Neuron (in vitro differentiated cells): ENCODE data around the gene AOPEP.
"Not testable (repeated sequence)": the region's sequence is repeated elsewhere in the genome, so short reads cannot be mapped to it uniquely, and the experiment has no call there.

Experiments
- H2AFZ ChIP-seq: one replicate; pipeline ENCODE4 v1.6.1; 2013; ENCODE audit warnings: low read depth, mild to moderate bottlenecking, inconsistent platforms, low read length, moderate library complexity
- H3K27me3 ChIP-seq: one replicate; pipeline ENCODE4 v1.6.1; 2013; ENCODE audit warnings: low read length; ENCODE audit not compliant: insufficient read depth
- H3K36me3 ChIP-seq: one replicate; pipeline ENCODE4 v1.6.1; 2013; ENCODE audit warnings: low read length; ENCODE audit not compliant: insufficient read depth
- H3K4me1 ChIP-seq: one replicate; pipeline ENCODE4 v1.6.1; 2013; ENCODE audit warnings: low read length; ENCODE audit not compliant: insufficient read depth
- H3K4me3 ChIP-seq: 2 replicates; pipeline ENCODE4 v1.5.1; 2013; ENCODE audit warnings: mild to moderate bottlenecking, low read length, moderate library complexity
- H3K9me3 ChIP-seq: one replicate; pipeline ENCODE4 v1.6.1; 2013; ENCODE audit warnings: low read length

The AOPEP gene

DNA sequence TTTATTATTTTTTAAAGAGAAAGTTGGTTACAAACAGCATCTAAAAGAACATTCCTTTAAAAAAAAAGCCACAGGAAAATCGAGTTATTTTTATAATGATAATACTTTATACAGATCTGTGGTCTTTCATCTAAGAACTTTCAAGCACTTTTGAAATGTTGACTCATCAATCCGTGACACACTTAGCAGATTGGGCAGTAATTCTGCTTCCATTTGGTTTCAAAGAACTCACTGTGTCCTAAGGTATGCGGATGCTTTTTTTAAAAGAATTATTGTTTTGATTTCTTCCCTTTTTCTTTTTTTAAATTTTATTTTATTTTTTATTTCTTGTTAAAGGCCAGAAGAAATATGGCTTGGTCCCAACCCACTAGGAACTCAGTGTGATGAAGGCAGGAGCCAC lies 147.8 kb downstream of the AOPEP start:
- no peak overlapping the region for H3K4me3 ChIP-seq
- H2AFZ ChIP-seq: no peak overlapping the region
- no peaks in the 10 kb centered on the region for H3K4me1 ChIP-seq
- no peaks in the 10 kb centered on the region for H3K36me3 ChIP-seq
- no peaks in the 10 kb centered on the region for H3K9me3 ChIP-seq
- no peaks in the 10 kb centered on the region for H3K27me3 ChIP-seq

DNA sequence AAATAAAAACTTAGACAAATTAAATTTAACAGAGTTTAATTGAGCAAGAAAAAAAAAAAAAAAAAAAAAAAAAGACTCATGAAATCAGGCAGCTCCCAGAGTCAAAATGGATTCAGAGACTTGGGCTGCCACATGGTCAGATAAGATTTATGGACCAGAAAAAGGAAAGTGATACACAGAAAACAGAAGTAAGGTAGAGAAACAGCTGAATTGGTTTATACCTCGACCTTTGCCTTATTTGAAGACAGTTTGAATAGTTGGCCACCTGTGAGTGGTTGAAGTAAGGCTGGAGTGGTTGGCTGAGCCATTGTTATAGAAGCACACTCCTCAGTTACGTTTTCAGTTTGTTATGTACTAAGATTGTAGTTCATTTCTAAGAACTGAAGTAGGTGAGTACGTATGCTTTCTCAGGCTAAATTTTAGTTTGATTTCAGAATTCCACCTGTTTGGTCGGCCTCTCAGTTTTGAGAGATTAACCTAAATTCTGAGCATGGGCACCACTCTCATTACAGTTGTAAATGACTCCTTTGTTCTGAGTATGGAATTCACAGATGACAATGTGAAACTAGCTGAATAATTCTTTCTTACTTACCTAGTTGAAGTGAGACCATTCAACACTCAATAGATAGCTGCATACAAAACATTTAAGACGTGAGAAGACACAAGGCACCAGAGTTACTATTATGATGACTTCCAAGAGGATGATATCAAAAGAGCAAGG lies 149.0 kb downstream of the AOPEP start:
- no peak overlapping the region for H2AFZ ChIP-seq
- no peaks in the 10 kb centered on the region for H3K4me1 ChIP-seq
- no peak overlapping the region for H3K4me3 ChIP-seq
- H3K27me3 ChIP-seq: no peaks in the 10 kb centered on the region
- no peaks in the 10 kb centered on the region for H3K9me3 ChIP-seq
- H3K36me3 ChIP-seq: no peaks in the 10 kb centered on the region

DNA sequence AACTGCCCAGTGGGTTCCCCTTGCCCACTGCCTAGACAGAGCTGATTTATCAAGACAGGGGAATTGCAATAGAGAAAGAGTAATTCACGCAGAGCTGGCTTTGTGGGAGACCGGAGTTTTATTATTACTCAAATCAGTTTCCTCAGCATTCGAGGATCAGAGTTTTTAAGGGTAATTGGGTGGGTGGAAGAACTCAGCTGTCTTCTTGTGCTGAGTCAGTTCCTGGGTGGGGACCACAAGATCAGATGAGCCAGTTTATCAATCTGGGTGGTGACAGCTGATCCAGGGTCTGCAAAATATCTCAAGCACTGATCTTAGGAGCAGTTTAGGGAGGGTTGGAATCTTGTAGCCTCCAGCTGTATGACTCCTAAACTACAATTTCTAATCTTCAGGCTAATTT lies 152.3 kb downstream of the AOPEP start:
- H3K9me3 ChIP-seq, H3K27me3 ChIP-seq, H3K4me1 ChIP-seq, H3K36me3 ChIP-seq, H2AFZ ChIP-seq, H3K4me3 ChIP-seq: not testable (repeated sequence)

DNA sequence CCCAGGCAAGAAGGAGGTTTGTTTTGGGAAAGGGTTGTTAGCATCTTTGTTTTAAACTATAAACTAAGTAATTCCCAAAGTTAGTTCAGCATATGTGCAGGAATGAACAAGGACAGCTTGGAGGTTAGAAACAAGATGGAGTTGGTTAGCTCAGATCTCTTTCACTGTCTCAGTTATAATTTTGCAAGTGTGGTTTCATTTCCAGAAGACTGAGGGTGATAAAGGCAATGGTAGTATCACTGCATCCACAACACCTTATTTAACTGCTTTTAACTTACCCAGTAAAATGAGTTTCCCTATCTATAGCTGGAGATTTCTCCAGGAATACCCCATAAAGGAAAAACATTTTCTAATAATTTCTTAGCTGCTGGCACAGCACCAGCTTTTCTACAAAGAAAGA lies 152.7 kb downstream of the AOPEP start:
- Histone ChIP-seq H3K27me3 (no peaks in the 10 kb centered on the region), H3K4me1 (no peaks in the 10 kb centered on the region), H3K36me3 (no peaks in the 10 kb centered on the region), H3K9me3 (no peaks in the 10 kb centered on the region), H2AFZ (no peak overlapping the region), H3K4me3 (no peak overlapping the region)

DNA sequence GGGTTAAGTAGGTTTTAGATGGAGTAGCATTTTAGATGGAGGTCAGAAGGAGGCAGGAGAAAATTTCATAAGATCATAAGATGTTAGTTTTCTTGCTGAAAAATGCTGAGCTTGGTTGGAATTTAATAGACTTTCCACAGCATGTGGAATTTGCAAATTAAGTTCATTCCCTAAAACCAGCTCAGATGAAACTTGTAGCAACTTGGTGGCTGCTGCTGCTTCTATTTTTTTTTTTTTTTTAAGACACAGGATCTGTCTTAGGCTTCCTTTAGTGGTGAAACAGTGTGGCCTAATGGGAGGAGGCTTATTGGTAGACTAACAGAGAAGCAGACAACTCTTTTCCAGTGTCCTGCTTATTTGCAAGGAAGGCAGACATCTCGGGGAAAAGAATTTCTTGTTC lies 154.5 kb downstream of the AOPEP start:
- H2AFZ ChIP-seq: no peak overlapping the region
- H3K4me1 ChIP-seq: peaks cover 3% of the 10 kb centered on the region
- H3K36me3 ChIP-seq: no peaks in the 10 kb centered on the region
- no peaks in the 10 kb centered on the region for H3K27me3 ChIP-seq
- no peak overlapping the region for H3K4me3 ChIP-seq
- no peaks in the 10 kb centered on the region for H3K9me3 ChIP-seq

DNA sequence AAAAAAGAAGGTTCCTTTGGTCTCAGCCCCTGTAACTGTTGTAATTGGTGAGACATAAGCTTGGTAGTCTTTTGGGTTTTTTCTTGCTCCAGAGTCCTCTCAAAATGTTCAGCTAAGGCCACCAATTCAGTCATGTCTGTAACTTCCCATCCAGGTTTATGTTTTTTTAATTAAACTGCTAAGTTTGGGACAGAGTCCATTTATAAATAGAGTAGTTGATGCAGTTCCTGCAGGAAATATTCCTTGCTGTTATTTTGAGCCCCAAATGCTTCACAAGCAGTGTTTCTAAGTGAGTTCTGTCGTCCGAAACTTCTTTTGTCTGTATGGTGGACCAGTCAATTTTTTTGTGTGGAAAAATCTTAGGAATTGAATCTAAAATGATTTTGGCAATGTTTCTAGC lies 155.0 kb downstream of the AOPEP start:
- Histone ChIP-seq H3K27me3 (no peaks in the 10 kb centered on the region), H3K36me3 (no peaks in the 10 kb centered on the region), H3K4me1 (peaks cover 3% of the 10 kb centered on the region), H3K4me3 (no peak overlapping the region), H3K9me3 (no peaks in the 10 kb centered on the region), H2AFZ (no peak overlapping the region)

DNA sequence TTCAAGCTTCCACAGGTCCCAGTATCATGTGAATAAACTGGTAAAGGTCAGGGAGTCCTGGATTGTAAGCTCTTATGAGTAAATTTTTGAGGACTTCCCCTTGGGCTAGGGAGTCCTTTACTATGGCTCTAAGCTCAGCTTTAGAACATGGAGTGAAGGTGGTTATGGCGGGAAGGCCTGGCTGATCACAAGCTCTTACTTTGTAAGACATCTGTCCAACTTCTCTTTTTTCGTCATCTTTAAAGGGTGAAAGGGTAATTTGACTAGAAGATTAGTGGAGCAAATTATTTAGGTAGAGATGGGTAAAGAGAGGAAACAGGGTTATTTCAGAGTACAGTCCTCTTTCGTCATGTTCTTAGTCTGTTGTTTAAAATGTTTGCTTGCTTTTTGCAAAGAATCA lies 155.4 kb downstream of the AOPEP start:
- no peaks in the 10 kb centered on the region for H3K27me3 ChIP-seq
- no peak overlapping the region for H3K4me3 ChIP-seq
- H3K36me3 ChIP-seq: no peaks in the 10 kb centered on the region
- H3K4me1 ChIP-seq: peaks cover 3% of the 10 kb centered on the region
- H2AFZ ChIP-seq: no peak overlapping the region
- H3K9me3 ChIP-seq: no peaks in the 10 kb centered on the region

DNA sequence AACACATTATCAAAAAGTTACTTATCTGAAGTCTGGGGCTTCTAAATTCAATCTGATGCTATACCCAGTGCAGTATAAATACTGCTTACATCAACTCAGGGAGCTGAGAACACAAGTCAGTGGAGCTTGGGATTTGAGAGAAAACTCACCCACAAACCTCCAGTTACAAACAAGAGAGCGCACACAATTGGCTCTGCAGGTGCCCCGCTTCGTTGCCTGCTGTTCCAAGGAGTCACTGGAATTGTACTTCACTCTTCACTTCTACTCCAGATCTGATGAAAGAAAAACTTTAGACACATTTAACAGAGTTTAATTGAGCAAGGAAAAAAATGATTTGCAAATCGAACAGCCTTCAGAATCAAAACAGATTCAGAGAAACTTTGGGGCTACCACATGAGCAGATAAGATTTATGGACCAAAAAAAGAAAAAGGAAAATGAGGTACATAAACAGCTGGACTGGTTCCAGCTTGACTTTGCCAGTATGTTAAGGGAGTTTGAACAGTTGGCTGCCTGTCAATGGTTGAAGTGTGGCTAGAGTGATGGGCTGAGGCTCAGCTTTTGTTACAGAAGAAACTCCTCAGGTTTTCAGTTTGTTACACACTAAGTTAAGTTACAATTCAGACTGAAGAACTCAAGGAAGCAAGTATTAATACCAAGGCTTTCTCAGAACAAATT lies 156.6 kb downstream of the AOPEP start:
- H3K4me3 ChIP-seq: no peak overlapping the region
- H2AFZ ChIP-seq: no peak overlapping the region
- H3K9me3 ChIP-seq: no peaks in the 10 kb centered on the region
- peaks cover 3% of the 10 kb centered on the region for H3K4me1 ChIP-seq
- no peaks in the 10 kb centered on the region for H3K27me3 ChIP-seq
- H3K36me3 ChIP-seq: no peaks in the 10 kb centered on the region

DNA sequence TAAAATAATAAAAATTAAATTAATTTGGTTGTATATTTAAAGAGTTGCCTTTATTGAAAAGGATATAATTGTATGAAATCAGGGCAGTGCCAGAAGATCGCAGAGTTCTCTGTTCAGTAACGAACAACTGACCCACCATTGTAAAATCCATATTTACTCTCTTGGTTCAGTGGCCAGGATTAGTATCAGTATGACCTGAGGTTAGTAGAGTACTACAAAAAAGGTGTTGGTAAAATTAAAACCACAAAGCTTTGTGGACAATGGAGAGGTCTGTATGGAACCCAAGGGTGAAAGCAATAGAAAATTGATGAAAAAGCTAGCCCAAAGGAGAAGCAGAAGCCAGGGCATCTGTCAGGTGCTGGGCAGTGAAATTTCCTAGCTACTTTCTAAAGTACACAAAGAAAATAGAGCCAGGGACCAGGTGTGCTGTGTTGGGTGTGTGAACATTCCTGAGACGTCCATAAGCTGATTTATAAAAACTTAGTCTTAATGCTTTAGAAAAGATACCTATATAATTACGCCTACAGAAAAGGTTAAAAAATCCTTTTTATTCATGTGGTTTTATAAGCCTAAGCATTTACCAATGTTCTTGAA lies 159.5 kb downstream of the AOPEP start:
- Histone ChIP-seq H2AFZ (no peak overlapping the region), H3K9me3 (peaks cover 2% of the 10 kb centered on the region), H3K27me3 (no peaks in the 10 kb centered on the region), H3K4me1 (peaks cover 3% of the 10 kb centered on the region), H3K4me3 (no peak overlapping the region), H3K36me3 (no peaks in the 10 kb centered on the region)

DNA sequence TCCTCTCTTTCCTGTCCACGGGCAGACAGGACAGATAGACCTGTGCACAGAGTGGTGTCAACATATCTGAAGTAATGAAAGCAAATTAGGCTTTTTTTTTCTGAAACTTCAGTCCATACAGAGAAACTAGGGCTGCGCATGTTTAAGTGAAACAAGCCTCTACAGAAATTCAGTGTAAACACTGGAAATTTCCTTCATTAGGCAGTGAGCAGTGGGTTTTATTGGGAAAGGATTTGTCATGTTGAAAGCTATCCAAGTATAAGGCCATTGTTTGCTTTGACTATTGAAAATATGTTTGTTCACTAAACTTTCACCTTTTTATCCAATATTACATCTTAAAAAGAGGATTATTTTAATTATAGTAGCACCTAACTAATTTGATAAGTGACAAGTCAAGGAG lies 161.2 kb downstream of the AOPEP start:
- no peaks in the 10 kb centered on the region for H3K27me3 ChIP-seq
- H2AFZ ChIP-seq: no peak overlapping the region

DNA sequence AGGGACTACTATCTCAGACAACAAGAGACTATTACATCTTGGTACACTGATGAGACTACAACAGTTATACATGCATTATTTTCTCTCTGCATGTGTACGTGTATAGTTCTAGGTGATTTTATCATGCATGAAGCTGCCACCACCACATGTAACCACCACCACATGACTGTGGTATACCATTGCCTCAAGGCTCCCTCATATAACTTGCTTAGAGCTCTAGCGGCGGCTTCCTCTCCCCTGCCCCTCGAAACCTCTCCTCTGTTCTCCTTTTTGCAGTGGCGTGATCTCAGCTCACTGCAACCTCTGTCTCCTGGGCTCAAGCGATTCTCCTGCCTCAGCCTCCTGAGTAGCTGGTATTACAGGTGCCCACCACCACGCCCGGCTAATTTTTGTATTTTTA lies 162.3 kb downstream of the AOPEP start:
- no peaks in the 10 kb centered on the region for H3K27me3 ChIP-seq
- peaks cover 2% of the 10 kb centered on the region for H3K9me3 ChIP-seq
- H3K4me3 ChIP-seq: no peak overlapping the region
- no peaks in the 10 kb centered on the region for H3K36me3 ChIP-seq
- H2AFZ ChIP-seq: no peak overlapping the region
- peaks cover 3% of the 10 kb centered on the region for H3K4me1 ChIP-seq

More for the DNA sequence above, 161.2 kb downstream of the AOPEP start:
- Histone ChIP-seq H3K4me1 (peaks cover 3% of the 10 kb centered on the region), H3K36me3 (no peaks in the 10 kb centered on the region), H3K4me3 (no peak overlapping the region), H3K9me3 (peaks cover 2% of the 10 kb centered on the region)

DNA sequence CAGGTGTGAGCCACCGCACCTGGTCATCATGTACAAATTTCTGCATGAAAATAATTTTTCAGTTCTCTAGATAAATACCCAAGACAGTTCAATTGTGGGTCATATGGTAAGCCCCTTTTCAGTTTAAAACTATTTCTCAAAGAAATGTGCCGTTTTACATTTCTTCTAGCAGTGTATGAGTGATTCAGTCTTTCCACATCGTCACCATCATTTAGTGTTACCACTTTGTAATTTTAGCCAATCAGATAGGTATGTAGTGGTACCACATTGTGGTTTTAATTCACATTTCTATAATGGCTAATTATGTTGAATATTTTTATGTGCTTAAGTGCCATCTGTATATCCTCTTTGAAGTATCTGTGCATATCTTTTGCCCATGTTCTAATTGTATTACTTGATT lies 163.1 kb downstream of the AOPEP start:
- Histone ChIP-seq H3K36me3 (no peaks in the 10 kb centered on the region), H3K4me3 (no peak overlapping the region), H3K9me3 (peaks cover 2% of the 10 kb centered on the region), H3K4me1 (peaks cover 3% of the 10 kb centered on the region), H2AFZ (no peak overlapping the region), H3K27me3 (no peaks in the 10 kb centered on the region)

DNA sequence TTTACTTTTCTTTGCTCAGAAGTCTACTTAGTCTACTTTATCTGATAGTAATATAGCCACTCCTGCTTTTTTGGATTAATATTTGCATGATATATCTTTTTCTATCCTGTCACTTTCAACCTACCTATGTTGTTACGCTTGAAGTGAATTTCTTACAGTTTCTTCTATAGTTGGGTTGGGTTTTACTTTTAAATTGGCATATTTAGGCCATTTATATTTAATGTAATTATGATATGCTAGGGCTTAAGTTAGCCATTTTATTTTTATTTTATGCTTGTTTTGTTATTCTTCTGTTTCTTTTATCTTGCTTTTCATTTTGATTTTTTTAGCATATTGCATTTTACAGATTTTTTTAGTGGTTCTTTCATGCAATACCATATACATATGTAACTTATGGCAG lies 164.7 kb downstream of the AOPEP start:
- no peaks in the 10 kb centered on the region for H3K36me3 ChIP-seq
- H3K4me3 ChIP-seq: no peak overlapping the region
- no peaks in the 10 kb centered on the region for H3K4me1 ChIP-seq
- H3K9me3 ChIP-seq: peaks cover 2% of the 10 kb centered on the region
- H2AFZ ChIP-seq: no peak overlapping the region
- H3K27me3 ChIP-seq: no peaks in the 10 kb centered on the region
